H9 (cell line): ENCODE measurements around the gene VWA3A. TPM values are rescaled to one million over a fixed set of nuclear protein-coding genes. Genes with fewer than 3 reads are reported as not detected.

Source experiments
- DNase-seq: peaks from one replicate; pipeline ENCODE4 v3.0.0-alpha.2; 2017
- H2AFZ ChIP-seq: one replicate; pipeline ENCODE4 v1.6.1; 2013; ENCODE audit warnings: mild to moderate bottlenecking, low read length, control low read depth, moderate library complexity
- H2AK5ac ChIP-seq: 2 replicates; pipeline ENCODE4 v1.6.1; 2013; ENCODE audit warnings: low read length, control low read depth, mixed read lengths; ENCODE audit not compliant: insufficient read length
- H2BK120ac ChIP-seq: one replicate; pipeline ENCODE4 v1.6.1; 2013; ENCODE audit warnings: low read depth, mild to moderate bottlenecking, low read length, control low read depth, inconsistent platforms; ENCODE audit not compliant: poor library complexity, severe bottlenecking
- H2BK12ac ChIP-seq: 2 replicates; pipeline ENCODE4 v1.6.1; 2013; ENCODE audit warnings: low read length, control low read depth, mixed read lengths, low read depth; ENCODE audit not compliant: insufficient read length
- H2BK15ac ChIP-seq: 2 replicates; pipeline ENCODE4 v1.6.1; 2013; ENCODE audit warnings: low read depth, low read length, control low read depth
- H2BK20ac ChIP-seq: one replicate; pipeline ENCODE4 v1.6.1; 2013; ENCODE audit warnings: low read depth, mild to moderate bottlenecking, low read length, control low read depth, inconsistent platforms; ENCODE audit not compliant: poor library complexity, severe bottlenecking
- H2BK5ac ChIP-seq: 2 replicates; pipeline ENCODE4 v1.6.1; 2013; ENCODE audit warnings: low read length, control low read depth, mixed read lengths; ENCODE audit not compliant: insufficient read length
- H3K14ac ChIP-seq: 2 replicates; pipeline ENCODE4 v1.6.1; 2013; ENCODE audit warnings: low read length, control low read depth; ENCODE audit not compliant: insufficient read depth
- H3K18ac ChIP-seq: 2 replicates; pipeline ENCODE4 v1.6.1; 2013; ENCODE audit warnings: low read depth, mild to moderate bottlenecking, mixed read lengths, low read length, control low read depth; ENCODE audit not compliant: insufficient read length
- H3K23ac ChIP-seq: 2 replicates; pipeline ENCODE4 v1.6.1; 2013; ENCODE audit warnings: low read length, control low read depth, mixed read lengths, low read depth; ENCODE audit not compliant: insufficient read length
- H3K23me2 ChIP-seq: 2 replicates; pipeline ENCODE4 v1.6.1; 2013; ENCODE audit warnings: low read depth, mild to moderate bottlenecking, mixed read lengths, low read length, control low read depth; ENCODE audit not compliant: insufficient read length, poor library complexity, severe bottlenecking
- H3K27ac ChIP-seq: 2 replicates; pipeline ENCODE4 v1.5.1; 2013; ENCODE audit warnings: low read length, control low read depth, mixed read lengths, low read depth; ENCODE audit not compliant: insufficient read length
- H3K27me3 ChIP-seq: 2 replicates; pipeline ENCODE4 v1.6.1; 2013; ENCODE audit warnings: low read length, control low read depth, inconsistent platforms; ENCODE audit not compliant: insufficient read depth
- H3K4ac ChIP-seq: 2 replicates; pipeline ENCODE4 v1.6.1; 2013; ENCODE audit warnings: low read depth, mild to moderate bottlenecking, control low read depth, inconsistent platforms, low read length, moderate library complexity
- H3K4me1 ChIP-seq: 2 replicates; pipeline ENCODE4 v1.6.1; 2013; ENCODE audit warnings: low read length, control low read depth, inconsistent platforms; ENCODE audit not compliant: insufficient read depth
- H3K4me2 ChIP-seq: 2 replicates; pipeline ENCODE4 v1.6.1; 2013; ENCODE audit warnings: low read length, control low read depth, mixed read lengths; ENCODE audit not compliant: insufficient read length, insufficient read depth
- H3K56ac ChIP-seq: 2 replicates; pipeline ENCODE4 v1.6.1; 2013; ENCODE audit warnings: low read depth, mild to moderate bottlenecking, mixed read lengths, low read length, control low read depth; ENCODE audit not compliant: insufficient read length
- H3K79me1 ChIP-seq: 2 replicates; pipeline ENCODE4 v1.6.1; 2013; ENCODE audit warnings: low read depth, mild to moderate bottlenecking, moderate library complexity, low read length, control low read depth, inconsistent platforms; ENCODE audit not compliant: insufficient read depth, poor library complexity, severe bottlenecking
- H3K79me2 ChIP-seq: 2 replicates; pipeline ENCODE4 v1.6.1; 2013; ENCODE audit warnings: low read length, control low read depth, inconsistent platforms; ENCODE audit not compliant: insufficient read depth
- H3K9ac ChIP-seq: 2 replicates; pipeline ENCODE4 v1.6.1; 2013; ENCODE audit warnings: low read length, control low read depth, mixed read lengths; ENCODE audit not compliant: insufficient read length; ENCODE audit errors: extremely low read depth
- H3K9me3 ChIP-seq: one replicate; pipeline ENCODE4 v1.6.1; 2013; ENCODE audit warnings: low read depth, low read length, inconsistent platforms; ENCODE audit not compliant: control insufficient read depth
- H3T11ph ChIP-seq: one replicate; pipeline ENCODE4 v1.6.1; 2013; ENCODE audit warnings: mild to moderate bottlenecking, low read length, control low read depth, inconsistent platforms
- H4K20me1 ChIP-seq: one replicate; pipeline ENCODE4 v1.6.1; 2013; ENCODE audit not compliant: control insufficient read depth, insufficient read length, insufficient read depth
- H4K5ac ChIP-seq: 2 replicates; pipeline ENCODE4 v1.6.1; 2013; ENCODE audit warnings: low read depth, mild to moderate bottlenecking, mixed read lengths, low read length, control low read depth; ENCODE audit not compliant: insufficient read length
- H4K8ac ChIP-seq: replicated peaks from 2 replicates; pipeline ENCODE4 v1.6.1; 2013; ENCODE audit warnings: low read length, control low read depth, mixed read lengths, low read depth; ENCODE audit not compliant: insufficient read length
- H4K91ac ChIP-seq: 2 replicates; pipeline ENCODE4 v1.6.1; 2013; ENCODE audit warnings: low read depth, mild to moderate bottlenecking, moderate library complexity, mixed read lengths, low read length, control low read depth; ENCODE audit not compliant: insufficient read length
- H3K27ac Mint-ChIP-seq, 3 experiments: 2 replicates in 2 of 3; 3 replicates in 1 of 3; pipeline ENCODE4 v1.8.0; 2020 to 2021; ENCODE audit warnings: mixed read lengths in 3 of 3, mild to moderate bottlenecking in 1 of 3, moderate library complexity in 1 of 3
- H3K27me3 Mint-ChIP-seq: 2 replicates; pipeline ENCODE4 v1.8.0; 2021; ENCODE audit warnings: low read depth, mild to moderate bottlenecking, moderate library complexity, mixed read lengths
- H3K36me3 Mint-ChIP-seq, 3 experiments: 2 replicates in 2 of 3; 3 replicates in 1 of 3; pipeline ENCODE4 v1.8.0; 2020 to 2021; ENCODE audit warnings: low read depth in 3 of 3, mixed read lengths in 3 of 3; ENCODE audit not compliant: insufficient read depth in 1 of 3
- H3K4me1 Mint-ChIP-seq, 2 experiments: 2 replicates each; pipeline ENCODE4 v1.8.0; 2020; ENCODE audit warnings: mixed read lengths in 2 of 2
- H3K4me3 Mint-ChIP-seq, 2 experiments: 2 replicates in 1 of 2; 3 replicates in 1 of 2; pipeline ENCODE4 v1.8.0; 2020 to 2021; ENCODE audit warnings: mild to moderate bottlenecking in 2 of 2, mixed read lengths in 2 of 2, moderate library complexity in 1 of 2
- H3K9me3 Mint-ChIP-seq, 2 experiments: 2 replicates in 1 of 2; 3 replicates in 1 of 2; pipeline ENCODE4 v1.8.0; 2020; ENCODE audit warnings: mild to moderate bottlenecking in 2 of 2, mixed read lengths in 2 of 2, moderate library complexity in 1 of 2
- CTCF ChIP-seq: fragments of 200-600 bp; sonication (generic); conservative IDR thresholded peaks from 3 replicates; pipeline ENCODE4 v1.8.0; 2021; ENCODE audit warnings: antibody characterized with exemption, mild to moderate bottlenecking
- WGBS: extraction: QIAGEN DNeasy Blood & Tissue Kit; methylation state at CpG from one replicate; pipeline ENCODE4 v1.1.7; 2013; ENCODE audit warnings: missing lambda C conversion rate, low lambda C conversion rate, mixed read lengths; ENCODE audit not compliant: insufficient read length; ENCODE audit errors: extremely low coverage; 5-methylcytosine and 5-hydroxymethylcytosine counted together
- total RNA-seq: library from RNA; stranded (reverse); gene quantifications from 2 replicates; pipeline ENCODE4 v1.2.1, GENCODE V29; 2021

VWA3A gene
- total RNA-seq, 1 experiment from 2014 or later: not detected

DNA sequence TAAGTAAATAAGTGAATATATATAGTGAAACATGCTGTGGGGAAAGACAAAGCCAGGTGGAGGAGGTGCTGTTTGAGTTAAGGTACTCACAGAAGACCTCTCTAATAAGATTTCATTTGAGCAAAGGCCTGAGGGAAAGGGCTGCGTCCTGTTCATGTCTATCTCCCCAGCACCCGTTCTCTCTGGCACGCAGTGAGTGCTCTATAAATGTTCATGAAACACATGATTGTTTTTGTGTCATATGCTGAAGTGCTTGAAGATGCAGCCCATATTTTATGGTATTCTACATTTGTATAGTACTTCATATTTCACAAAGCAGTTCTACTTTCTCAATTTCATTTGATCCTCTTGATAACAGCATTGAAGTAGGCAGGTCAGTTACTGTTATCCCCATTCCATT, 990 bp downstream of the VWA3A start:
- no peak overlapping the region for H2AFZ ChIP-seq
- H4K20me1 ChIP-seq: no peaks in the 10 kb centered on the region
- H3K56ac ChIP-seq: no peak overlapping the region
- H3K36me3 Mint-ChIP-seq: no peaks in the 10 kb centered on the region
- no peaks in the 10 kb centered on the region; the same call in none of the 2 replicates for H3K27me3 Mint-ChIP-seq
- no peaks in the 10 kb centered on the region for H3K79me1 ChIP-seq
- H3K27ac Mint-ChIP-seq: no peak overlapping the region
- no peaks in the 10 kb centered on the region for H3K27me3 ChIP-seq
- no peak for DNase-seq
- H3K9me3 ChIP-seq: no peaks in the 10 kb centered on the region
- H3K4me2 ChIP-seq: no peak overlapping the region
- H3K79me2 ChIP-seq: no peaks in the 10 kb centered on the region
- no peak overlapping the region for H2BK20ac ChIP-seq
- no peaks in the 10 kb centered on the region for H3K23me2 ChIP-seq
- no peak overlapping the region for H3K27ac ChIP-seq
- no peak overlapping the region for H2AK5ac ChIP-seq
- no peak overlapping the region for H2BK15ac ChIP-seq
- no peak overlapping the region for H2BK12ac ChIP-seq
- H3K18ac ChIP-seq: no peak overlapping the region
- no peak overlapping the region for H3K4me3 Mint-ChIP-seq
- H3T11ph ChIP-seq: no peak overlapping the region
- peaks cover 15 to 17% of the 10 kb centered on the region in 2 experiments for H3K4me1 Mint-ChIP-seq
- H3K4ac ChIP-seq: no peak overlapping the region
- no peak overlapping the region for H2BK5ac ChIP-seq
- no CpG with 5 or more reads among the region's 3 CpGs for WGBS
- H4K5ac ChIP-seq: no peak overlapping the region
- H3K9ac ChIP-seq: no peak overlapping the region
- H3K23ac ChIP-seq: no peak overlapping the region
- no peak for TF ChIP-seq CTCF
- H3K9me3 Mint-ChIP-seq: no peaks in the 10 kb centered on the region
- H4K91ac ChIP-seq: no peak overlapping the region
- H3K14ac ChIP-seq: no peak overlapping the region
- H4K8ac ChIP-seq: no peak overlapping the region
- no peak overlapping the region for H2BK120ac ChIP-seq
- no peaks in the 10 kb centered on the region; the same call in 1 of the 2 replicates for H3K4me1 ChIP-seq
